ENCODE measurements around the gene PDE4DIP.
"Not testable (repeated sequence)": the region's sequence is repeated elsewhere in the genome, so short reads cannot be mapped to it uniquely, and the experiment has no call there.

The PDE4DIP gene

GRCh38 chr1:148844220-148844619 is at the start of gene PDE4DIP:
TSS of gene PDE4DIP (plus strand) at chr1:148844428. CDS start at chr1:148844775, 347 bp downstream.
- H3K9me3 Mint-ChIP-seq, H3K36me3 Mint-ChIP-seq, H3K4me1 Mint-ChIP-seq, H3K27ac Mint-ChIP-seq, H3K27me3 Mint-ChIP-seq: not testable (repeated sequence)
- ATAC-seq (ENCODE audit: low read depth), result peak; percentile 98
- DNase-seq (ENCODE audit: low spot score in 2 of 2), result peak; percentile 2 to 11
- H3K4me3 Mint-ChIP-seq, result peak within 1 kb of the TSS; percentile 77

GRCh38 chr1:148808268-148808928 is 35.8 kb upstream of the PDE4DIP start:
- H3K27ac Mint-ChIP-seq; H3K4me3 Mint-ChIP-seq; H3K9me3 Mint-ChIP-seq; H3K4me1 Mint-ChIP-seq; DNase-seq (ENCODE audit: low spot score in 2 of 2); H3K36me3 Mint-ChIP-seq; H3K27me3 Mint-ChIP-seq; ATAC-seq (ENCODE audit: low read depth): not testable (repeated sequence)

- not testable (repeated sequence) for H3K27me3 Mint-ChIP-seq; DNase-seq (ENCODE audit: low spot score in 2 of 2); H3K27ac Mint-ChIP-seq; H3K36me3 Mint-ChIP-seq; H3K9me3 Mint-ChIP-seq; ATAC-seq (ENCODE audit: low read depth); H3K4me3 Mint-ChIP-seq; H3K4me1 Mint-ChIP-seq
These were observed 35.3 kb upstream of the PDE4DIP start for GRCh38 chr1:148808929-148809283.

- not testable (repeated sequence) for H3K9me3 Mint-ChIP-seq; H3K27ac Mint-ChIP-seq; H3K4me1 Mint-ChIP-seq; H3K4me3 Mint-ChIP-seq; DNase-seq (ENCODE audit: low spot score in 2 of 2); ATAC-seq (ENCODE audit: low read depth); H3K36me3 Mint-ChIP-seq; H3K27me3 Mint-ChIP-seq
These were observed 22.0 kb upstream of the PDE4DIP start for GRCh38 chr1:148822180-148822579.

GRCh38 chr1:148823822-148824221 is 20.4 kb upstream of the PDE4DIP start:
- not testable (repeated sequence) for H3K4me1 Mint-ChIP-seq; H3K36me3 Mint-ChIP-seq; H3K4me3 Mint-ChIP-seq; H3K27me3 Mint-ChIP-seq; H3K9me3 Mint-ChIP-seq; ATAC-seq (ENCODE audit: low read depth); DNase-seq (ENCODE audit: low spot score in 2 of 2); H3K27ac Mint-ChIP-seq

GRCh38 chr1:148825029-148825428 is 19.2 kb upstream of the PDE4DIP start:
- not testable (repeated sequence) for DNase-seq (ENCODE audit: low spot score in 2 of 2); H3K4me1 Mint-ChIP-seq; H3K36me3 Mint-ChIP-seq; H3K4me3 Mint-ChIP-seq; H3K27ac Mint-ChIP-seq; H3K9me3 Mint-ChIP-seq; H3K27me3 Mint-ChIP-seq
- ATAC-seq (ENCODE audit: low read depth), result peak; percentile 80

GRCh38 chr1:148828531-148828930 is 15.7 kb upstream of the PDE4DIP start:
- H3K4me3 Mint-ChIP-seq; ATAC-seq (ENCODE audit: low read depth); H3K9me3 Mint-ChIP-seq; H3K36me3 Mint-ChIP-seq; H3K4me1 Mint-ChIP-seq; H3K27me3 Mint-ChIP-seq; H3K27ac Mint-ChIP-seq; DNase-seq (ENCODE audit: low spot score in 2 of 2): not testable (repeated sequence)

- H3K9me3 Mint-ChIP-seq; H3K36me3 Mint-ChIP-seq; ATAC-seq (ENCODE audit: low read depth); H3K27me3 Mint-ChIP-seq; H3K4me3 Mint-ChIP-seq; H3K27ac Mint-ChIP-seq; DNase-seq (ENCODE audit: low spot score in 2 of 2); H3K4me1 Mint-ChIP-seq: not testable (repeated sequence)
These were observed 15.3 kb upstream of the PDE4DIP start for GRCh38 chr1:148828962-148829361.

- not testable (repeated sequence) for H3K27me3 Mint-ChIP-seq; H3K36me3 Mint-ChIP-seq; H3K27ac Mint-ChIP-seq; ATAC-seq (ENCODE audit: low read depth); H3K4me1 Mint-ChIP-seq; H3K9me3 Mint-ChIP-seq; DNase-seq (ENCODE audit: low spot score in 2 of 2); H3K4me3 Mint-ChIP-seq
These were observed 14.9 kb upstream of the PDE4DIP start for GRCh38 chr1:148829365-148829764.

- H3K27me3 Mint-ChIP-seq; H3K36me3 Mint-ChIP-seq; H3K4me3 Mint-ChIP-seq; H3K9me3 Mint-ChIP-seq; DNase-seq (ENCODE audit: low spot score in 2 of 2); H3K27ac Mint-ChIP-seq; H3K4me1 Mint-ChIP-seq; ATAC-seq (ENCODE audit: low read depth): not testable (repeated sequence)
These were observed 3.0 kb upstream of the PDE4DIP start for GRCh38 chr1:148841262-148841661.

GRCh38 chr1:148844651-148845050 is 423 bp downstream of the PDE4DIP start:
- peak; percentile 22 for ATAC-seq (ENCODE audit: low read depth)
- not testable (repeated sequence) for H3K4me1 Mint-ChIP-seq; H3K27me3 Mint-ChIP-seq; DNase-seq (ENCODE audit: low spot score in 2 of 2); H3K36me3 Mint-ChIP-seq; H3K4me3 Mint-ChIP-seq; H3K27ac Mint-ChIP-seq; H3K9me3 Mint-ChIP-seq

GRCh38 chr1:148845068-148845467 is 840 bp downstream of the PDE4DIP start:
- ATAC-seq (ENCODE audit: low read depth); H3K36me3 Mint-ChIP-seq; DNase-seq (ENCODE audit: low spot score in 2 of 2); H3K4me3 Mint-ChIP-seq; H3K27me3 Mint-ChIP-seq; H3K27ac Mint-ChIP-seq; H3K9me3 Mint-ChIP-seq; H3K4me1 Mint-ChIP-seq: not testable (repeated sequence)

GRCh38 chr1:148850347-148850746 is 6.1 kb downstream of the PDE4DIP start:
- H3K27ac Mint-ChIP-seq; DNase-seq (ENCODE audit: low spot score in 2 of 2); ATAC-seq (ENCODE audit: low read depth); H3K36me3 Mint-ChIP-seq; H3K27me3 Mint-ChIP-seq; H3K4me1 Mint-ChIP-seq; H3K4me3 Mint-ChIP-seq; H3K9me3 Mint-ChIP-seq: not testable (repeated sequence)

- not testable (repeated sequence) for ATAC-seq (ENCODE audit: low read depth); H3K27ac Mint-ChIP-seq; H3K4me3 Mint-ChIP-seq; DNase-seq (ENCODE audit: low spot score in 2 of 2); H3K36me3 Mint-ChIP-seq; H3K27me3 Mint-ChIP-seq; H3K4me1 Mint-ChIP-seq; H3K9me3 Mint-ChIP-seq
These were observed 6.6 kb downstream of the PDE4DIP start for GRCh38 chr1:148850840-148851239.

GRCh38 chr1:148851684-148852083 is 7.5 kb downstream of the PDE4DIP start:
- not testable (repeated sequence) for H3K4me3 Mint-ChIP-seq; H3K9me3 Mint-ChIP-seq; ATAC-seq (ENCODE audit: low read depth); DNase-seq (ENCODE audit: low spot score in 2 of 2); H3K4me1 Mint-ChIP-seq; H3K27ac Mint-ChIP-seq; H3K36me3 Mint-ChIP-seq; H3K27me3 Mint-ChIP-seq
